Suprapubic skin (tissue), 3 donors: ENCODE measurements around the gene EPHA2.
"Not testable (repeated sequence)": the region's sequence is repeated elsewhere in the genome, so short reads cannot be mapped to it uniquely, and the experiment has no call there.

ENCODE experiments used
- CTCF ChIP-seq, 2 donors: fragments of 200-600 bp in 1 of 2; fragments of 450-650 bp in 1 of 2; sonication (generic) in 1 of 2; IDR thresholded peaks; one replicate each; pipeline ENCODE4 v1.5.1; 2016 to 2019; ENCODE audit warnings: antibody characterized with exemption in 2 of 2, mild to moderate bottlenecking in 1 of 2, moderate library complexity in 1 of 2
- EP300 ChIP-seq: sonication (generic); formaldehyde crosslinking; IDR thresholded peaks from one replicate; pipeline ENCODE4 v1.6.1; 2017; ENCODE audit warnings: antibody characterized with exemption

DNA sequence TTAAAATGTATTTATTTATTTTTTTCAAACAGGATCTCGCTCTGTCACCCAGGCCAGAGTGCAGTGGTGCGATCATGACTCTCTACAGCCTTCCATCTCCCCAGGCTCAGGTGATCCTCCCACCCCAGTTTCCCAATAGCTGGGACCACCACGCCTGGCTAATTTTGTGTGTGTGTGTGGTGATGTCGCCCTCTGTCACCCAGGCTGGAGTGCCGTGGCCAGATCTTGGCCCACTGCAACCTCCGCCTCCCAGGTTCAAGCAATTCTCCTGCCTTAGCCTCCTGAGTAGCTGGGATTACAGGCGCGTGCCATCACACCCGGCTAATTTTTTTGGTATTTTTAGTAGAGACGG lies 12.3 kb upstream of the EPHA2 start:
- not testable (repeated sequence) for TF ChIP-seq CTCF (IDR thresholded peaks at IDR 0.05); EP300
